Upper lobe of right lung (tissue), 1 donor: ENCODE results near the gene AGFG1. TPM values are rescaled to one million over a fixed set of nuclear protein-coding genes. Genes with fewer than 3 reads are reported as not detected.
"Not testable (repeated sequence)": the region's sequence is repeated elsewhere in the genome, so short reads cannot be mapped to it uniquely, and the experiment has no call there.

Experiments
- ATAC-seq: fragments of 200-7000 bp; cut with Tn5 transposase; one replicate; pipeline ENCODE4 v1.9.1; 2020; ENCODE audit warnings: mild to moderate bottlenecking, moderate library complexity
- DNase-seq: peaks from one replicate; pipeline ENCODE4 v3.0.0-alpha.2; 2020
- H3K27ac ChIP-seq: fragments of 200-600 bp; one replicate; pipeline ENCODE4 v1.8.0; 2022
- H3K27me3 ChIP-seq: fragments of 200-600 bp; one replicate; pipeline ENCODE4 v1.8.0; 2022; ENCODE audit warnings: mild to moderate bottlenecking
- H3K36me3 ChIP-seq: fragments of 200-600 bp; one replicate; pipeline ENCODE4 v1.8.0; 2022
- H3K4me1 ChIP-seq: fragments of 200-600 bp; one replicate; pipeline ENCODE4 v1.8.0; 2022
- H3K4me3 ChIP-seq: fragments of 200-600 bp; one replicate; pipeline ENCODE4 v1.8.0; 2022; ENCODE audit warnings: mild to moderate bottlenecking
- H3K9me3 ChIP-seq: fragments of 200-600 bp; one replicate; pipeline ENCODE4 v1.8.0; 2022
- intact Hi-C: fragments of 100-400 bp; cut with DNase I; formaldehyde crosslinking; loops from one replicate; pipeline ENCODE4 v1.11.0; 2022
- total RNA-seq: library from RNA; stranded (reverse); fragmentation: NEBNext Ultra II Directional; extraction: Animal tissue kit (Norgen Biotek cat#: 25700); gene quantifications from one replicate; pipeline ENCODE4 v1.2.1, GENCODE V29; 2021
- TF ChIP-seq, protein P1 (sequence below): fragments of 200-600 bp; IDR thresholded peaks from one replicate; pipeline ENCODE4 v1.8.0; 2022; ENCODE audit warnings: antibody characterized with exemption
- donor health status: DM: no; HTN: yes; CAD: no; lungs with severe emphysema.

Gene AGFG1
- total RNA-seq, 1 donor from 2014 or later: 92.9 TPM

- H3K27me3 ChIP-seq: no peaks in the 10 kb centered on the region
- no peak overlapping the region for H3K4me3 ChIP-seq
- H3K27ac ChIP-seq: no peak overlapping the region
- DNase-seq (no peak), ATAC-seq (no peak)
- intact Hi-C loops: no loop called here
- H3K36me3 ChIP-seq: no peaks in the 10 kb centered on the region
- no peaks in the 10 kb centered on the region for H3K9me3 ChIP-seq
- TF ChIP-seq, protein P1, sequence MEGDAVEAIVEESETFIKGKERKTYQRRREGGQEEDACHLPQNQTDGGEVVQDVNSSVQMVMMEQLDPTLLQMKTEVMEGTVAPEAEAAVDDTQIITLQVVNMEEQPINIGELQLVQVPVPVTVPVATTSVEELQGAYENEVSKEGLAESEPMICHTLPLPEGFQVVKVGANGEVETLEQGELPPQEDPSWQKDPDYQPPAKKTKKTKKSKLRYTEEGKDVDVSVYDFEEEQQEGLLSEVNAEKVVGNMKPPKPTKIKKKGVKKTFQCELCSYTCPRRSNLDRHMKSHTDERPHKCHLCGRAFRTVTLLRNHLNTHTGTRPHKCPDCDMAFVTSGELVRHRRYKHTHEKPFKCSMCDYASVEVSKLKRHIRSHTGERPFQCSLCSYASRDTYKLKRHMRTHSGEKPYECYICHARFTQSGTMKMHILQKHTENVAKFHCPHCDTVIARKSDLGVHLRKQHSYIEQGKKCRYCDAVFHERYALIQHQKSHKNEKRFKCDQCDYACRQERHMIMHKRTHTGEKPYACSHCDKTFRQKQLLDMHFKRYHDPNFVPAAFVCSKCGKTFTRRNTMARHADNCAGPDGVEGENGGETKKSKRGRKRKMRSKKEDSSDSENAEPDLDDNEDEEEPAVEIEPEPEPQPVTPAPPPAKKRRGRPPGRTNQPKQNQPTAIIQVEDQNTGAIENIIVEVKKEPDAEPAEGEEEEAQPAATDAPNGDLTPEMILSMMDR: no peak
- H3K4me1 ChIP-seq: peaks cover 66% of the 10 kb centered on the region
Observed at GRCh38 chr2:227513113-227513512, 41.2 kb downstream of the AGFG1 start.

GRCh38 chr2:227515742-227516141, 43.8 kb downstream of the AGFG1 start:
- no peaks in the 10 kb centered on the region for H3K9me3 ChIP-seq
- intact Hi-C loops: no loop called here
- no peak overlapping the region for H3K4me3 ChIP-seq
- no peaks in the 10 kb centered on the region for H3K36me3 ChIP-seq
- no peak overlapping the region for H3K27ac ChIP-seq
- ATAC-seq (no peak), DNase-seq (no peak)
- no peaks in the 10 kb centered on the region for H3K27me3 ChIP-seq
- TF ChIP-seq, protein P1: no peak
- peaks cover 46% of the 10 kb centered on the region for H3K4me1 ChIP-seq

DNA sequence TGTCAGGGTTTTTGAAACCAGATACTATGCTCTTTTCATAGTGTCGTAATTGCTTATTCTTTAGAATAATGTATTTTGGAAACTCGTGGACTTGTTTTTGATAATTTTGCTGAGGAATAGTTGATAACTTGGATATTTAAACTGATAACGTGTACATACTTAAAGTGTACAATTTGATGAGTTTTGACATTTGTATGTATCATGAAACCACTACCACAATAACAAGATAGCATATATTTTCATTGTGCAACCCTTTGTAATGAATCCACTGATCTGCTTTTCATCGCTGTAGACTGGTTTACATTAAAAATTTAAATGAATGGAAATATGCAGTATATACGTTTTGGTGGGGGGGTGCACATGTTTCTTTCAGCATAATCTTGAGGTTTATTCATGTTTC, 45.8 kb downstream of the AGFG1 start:
- H3K9me3 ChIP-seq: no peaks in the 10 kb centered on the region
- no peak overlapping the region for H3K27ac ChIP-seq
- H3K4me3 ChIP-seq: no peak overlapping the region
- no peak for ATAC-seq
- peaks cover 30% of the 10 kb centered on the region for H3K4me1 ChIP-seq
- H3K27me3 ChIP-seq: no peaks in the 10 kb centered on the region
- peaks cover 15% of the 10 kb centered on the region for H3K36me3 ChIP-seq
- TF ChIP-seq, protein P1: no peak
- intact Hi-C loops: no loop called here
- no peak for DNase-seq

DNA sequence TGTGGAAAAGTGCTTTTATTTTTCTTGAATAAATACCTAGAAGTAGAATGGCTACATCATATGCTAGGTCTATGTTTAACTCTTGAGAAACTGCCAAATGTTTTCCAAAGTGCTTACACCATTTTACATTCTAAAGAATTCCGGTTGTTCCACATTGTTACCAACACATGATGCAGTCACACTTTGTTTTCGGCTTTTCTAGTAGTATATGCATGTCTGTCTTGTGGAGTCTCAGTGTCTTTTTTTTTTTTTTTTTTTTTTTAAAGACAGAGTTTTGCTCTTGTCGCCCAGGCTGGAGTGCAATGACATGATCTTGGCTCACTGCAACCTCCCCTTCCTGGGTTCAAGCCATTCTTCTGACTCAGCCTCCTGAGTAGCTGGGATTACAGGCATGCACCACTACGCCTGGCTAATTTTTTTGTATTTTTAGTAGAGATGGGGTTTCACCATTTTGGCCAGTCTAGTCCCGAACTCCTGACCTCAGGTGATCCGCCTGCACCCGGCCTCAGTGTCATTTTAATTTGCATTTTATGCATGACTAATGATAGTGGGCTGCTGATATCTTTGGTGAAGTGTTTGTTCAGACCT, 46.4 kb downstream of the AGFG1 start:
- H3K27me3 ChIP-seq, ATAC-seq, intact Hi-C loops, DNase-seq, H3K9me3 ChIP-seq, H3K4me3 ChIP-seq, H3K27ac ChIP-seq: not testable (repeated sequence)
- peaks cover 17% of the 10 kb centered on the region for H3K36me3 ChIP-seq
- peaks cover 30% of the 10 kb centered on the region for H3K4me1 ChIP-seq

DNA sequence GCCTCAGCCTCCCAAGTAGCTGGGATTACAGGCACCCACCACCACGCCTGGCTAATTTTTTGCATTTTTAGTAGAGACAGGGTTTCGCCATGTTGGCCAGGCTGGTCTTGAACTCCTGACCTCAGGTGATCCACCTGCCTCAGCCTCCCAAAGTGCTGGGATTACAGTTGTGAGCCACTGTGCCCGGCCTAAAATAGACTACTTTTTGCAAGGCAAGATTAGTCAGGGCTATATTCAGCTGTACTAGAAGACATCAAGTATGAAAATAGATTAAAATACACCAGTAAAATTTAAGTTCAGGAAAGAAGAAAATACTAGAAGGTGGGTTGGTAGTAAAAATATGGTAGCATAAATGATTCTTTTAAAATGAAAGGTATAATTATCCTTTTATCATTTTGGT, 49.2 kb downstream of the AGFG1 start:
- peaks cover 43% of the 10 kb centered on the region for H3K36me3 ChIP-seq
- H3K27me3 ChIP-seq, intact Hi-C loops, DNase-seq, H3K4me3 ChIP-seq, ATAC-seq, H3K27ac ChIP-seq, H3K9me3 ChIP-seq: not testable (repeated sequence)
- H3K4me1 ChIP-seq: peaks cover 23% of the 10 kb centered on the region

- TF ChIP-seq, protein P1: no peak
Observed at GRCh38 chr2:227524665-227525064, 52.7 kb downstream of the AGFG1 start.

GRCh38 chr2:227527351-227527750, 55.4 kb downstream of the AGFG1 start:
- no peaks in the 10 kb centered on the region for H3K9me3 ChIP-seq
- DNase-seq (no peak), ATAC-seq (no peak)
- intact Hi-C loops: no loop called here
- H3K27me3 ChIP-seq: no peaks in the 10 kb centered on the region
- no peak overlapping the region for H3K27ac ChIP-seq
- TF ChIP-seq, protein P1: no peak
- no peak overlapping the region for H3K4me3 ChIP-seq
- H3K4me1 ChIP-seq: no peaks in the 10 kb centered on the region
- peaks cover 56% of the 10 kb centered on the region for H3K36me3 ChIP-seq

More at GRCh38 chr2:227524665-227525064, 52.7 kb downstream of the AGFG1 start:
- intact Hi-C loops: no loop called here
- no peak overlapping the region for H3K4me3 ChIP-seq
- no peak for ATAC-seq
- no peaks in the 10 kb centered on the region for H3K9me3 ChIP-seq
- DNase-seq: no peak
- no peaks in the 10 kb centered on the region for H3K4me1 ChIP-seq
- H3K27ac ChIP-seq: no peak overlapping the region
- H3K36me3 ChIP-seq: peaks cover 46% of the 10 kb centered on the region
- H3K27me3 ChIP-seq: no peaks in the 10 kb centered on the region
